PC-3 (cell line): ENCODE data around the gene AWAT2.

ENCODE experiments used
- EZH2phosphoT487 ChIP-seq: fragments of 300-600 bp; sonication (generic); IDR thresholded peaks from 2 replicates; pipeline ENCODE4 v1.6.1; 2018; ENCODE audit warnings: mild to moderate bottlenecking, antibody characterized with exemption, low read length, borderline replicate concordance
- TF ChIP-seq, protein P1 (sequence below): fragments of 300-600 bp; sonication (generic); conservative IDR thresholded peaks from 2 replicates; pipeline ENCODE4 v1.5.1; 2017; ENCODE audit warnings: antibody characterized with exemption, low read depth, mild to moderate bottlenecking, low read length

DNA sequence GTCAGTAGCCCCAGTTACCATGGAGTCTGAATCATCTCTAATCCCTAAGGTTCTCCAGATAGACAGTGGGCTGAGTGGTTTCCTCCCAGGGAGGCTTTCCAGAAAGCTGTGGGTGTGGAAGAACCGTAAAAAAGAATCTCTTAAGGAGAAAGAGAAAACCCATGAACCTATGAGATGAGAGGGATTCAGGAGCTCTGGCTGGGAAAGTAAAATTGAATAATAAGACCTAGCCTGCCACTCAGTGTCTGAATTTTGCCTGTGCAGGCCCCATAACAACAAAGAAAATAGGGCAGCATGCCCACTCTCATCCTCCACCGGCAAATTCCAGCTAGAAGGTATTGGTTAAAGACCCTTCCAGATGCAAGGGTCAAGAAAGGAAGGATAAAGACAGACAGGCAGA is 16.9 kb downstream of the AWAT2 start:
- TF ChIP-seq, protein P1, sequence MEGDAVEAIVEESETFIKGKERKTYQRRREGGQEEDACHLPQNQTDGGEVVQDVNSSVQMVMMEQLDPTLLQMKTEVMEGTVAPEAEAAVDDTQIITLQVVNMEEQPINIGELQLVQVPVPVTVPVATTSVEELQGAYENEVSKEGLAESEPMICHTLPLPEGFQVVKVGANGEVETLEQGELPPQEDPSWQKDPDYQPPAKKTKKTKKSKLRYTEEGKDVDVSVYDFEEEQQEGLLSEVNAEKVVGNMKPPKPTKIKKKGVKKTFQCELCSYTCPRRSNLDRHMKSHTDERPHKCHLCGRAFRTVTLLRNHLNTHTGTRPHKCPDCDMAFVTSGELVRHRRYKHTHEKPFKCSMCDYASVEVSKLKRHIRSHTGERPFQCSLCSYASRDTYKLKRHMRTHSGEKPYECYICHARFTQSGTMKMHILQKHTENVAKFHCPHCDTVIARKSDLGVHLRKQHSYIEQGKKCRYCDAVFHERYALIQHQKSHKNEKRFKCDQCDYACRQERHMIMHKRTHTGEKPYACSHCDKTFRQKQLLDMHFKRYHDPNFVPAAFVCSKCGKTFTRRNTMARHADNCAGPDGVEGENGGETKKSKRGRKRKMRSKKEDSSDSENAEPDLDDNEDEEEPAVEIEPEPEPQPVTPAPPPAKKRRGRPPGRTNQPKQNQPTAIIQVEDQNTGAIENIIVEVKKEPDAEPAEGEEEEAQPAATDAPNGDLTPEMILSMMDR: no peak
- TF ChIP-seq EZH2phosphoT487: no peak
